HG03521 (cell line): Measurements from ENCODE around the gene ZG16.
"Not testable (repeated sequence)": the region's sequence is repeated elsewhere in the genome, so short reads cannot be mapped to it uniquely, and the experiment has no call there.

Experiments used
- ATAC-seq: cut with Tn5 transposase; IDR thresholded peaks from one replicate; pipeline ENCODE4 v1.9.1; 2021; ENCODE audit warnings: mild to moderate bottlenecking, moderate library complexity; ENCODE audit not compliant: unreplicated experiment

Gene ZG16

GRCh38 chr16:29783094-29783953 lies 5.3 kb downstream of the ZG16 start:
- ATAC-seq, result not testable (repeated sequence)

- no peak for ATAC-seq
Observed at GRCh38 chr16:29784157-29784556, 6.1 kb downstream of the ZG16 start.

- peak; percentile 53 for ATAC-seq
Observed at GRCh38 chr16:29784901-29785500, 6.9 kb downstream of the ZG16 start.

- ATAC-seq, result not testable (repeated sequence)
Observed at GRCh38 chr16:29787155-29787554, 9.1 kb downstream of the ZG16 start.

GRCh38 chr16:29789775-29790182 lies 11.7 kb downstream of the ZG16 start:
- no peak for ATAC-seq

GRCh38 chr16:29790183-29790948 lies 12.3 kb downstream of the ZG16 start, which contains the start of gene KIF22:
TSS of gene KIF22 (plus strand) at chr16:29790751. CDS start at chr16:29790760, 9 bp downstream.
- ATAC-seq, result peak; percentile 95

- ATAC-seq, result no peak
Observed at GRCh38 chr16:29790949-29791844, 13.1 kb downstream of the ZG16 start.

- no peak for ATAC-seq
Observed at GRCh38 chr16:29791845-29792807, 14.1 kb downstream of the ZG16 start.

- not testable (repeated sequence) for ATAC-seq
Observed at GRCh38 chr16:29793153-29793552, 15.1 kb downstream of the ZG16 start.

GRCh38 chr16:29794231-29794710 lies 16.2 kb downstream of the ZG16 start:
- no peak for ATAC-seq

- ATAC-seq, result no peak
Observed at GRCh38 chr16:29802416-29802935, 24.4 kb downstream of the ZG16 start.

GRCh38 chr16:29804020-29804419 lies 26.0 kb downstream of the ZG16 start:
- ATAC-seq, result no peak

- no peak for ATAC-seq
Observed at GRCh38 chr16:29804455-29805231, 26.6 kb downstream of the ZG16 start.

GRCh38 chr16:29805232-29806098 lies 27.4 kb downstream of the ZG16 start:
- peak; percentile 58 for ATAC-seq

GRCh38 chr16:29806099-29806579 lies 28.1 kb downstream of the ZG16 start, which contains the start of gene MAZ:
TSS of gene MAZ (plus strand) at chr16:29806529. CDS start at chr16:29806702, 173 bp downstream.
- ATAC-seq, result peak; percentile 3

GRCh38 chr16:29806641-29807425 lies 28.8 kb downstream of the ZG16 start:
- no peak for ATAC-seq
